OCI-LY1 (cell line): ENCODE results near the gene GLI2.

Source experiments
- EZH2 ChIP-seq: fragments of 200-600 bp; sonication (generic), shearing (Covaris generic); IDR thresholded peaks from 2 replicates; pipeline ENCODE4 v1.8.0; 2017; ENCODE audit warnings: borderline replicate concordance, mixed run types, mild to moderate bottlenecking, antibody characterized with exemption, low read length, moderate library complexity, mixed read lengths
- TF ChIP-seq, protein P1 (sequence below): fragments of 200-600 bp; sonication (generic), shearing (Covaris generic); IDR thresholded peaks from 2 replicates; pipeline ENCODE4 v1.5.1; 2017; ENCODE audit warnings: mild to moderate bottlenecking, antibody characterized with exemption, low read length, moderate library complexity, mixed read lengths

GRCh38 chr2:120715941-120716340 is 19.7 kb upstream of the GLI2 start:
- TF ChIP-seq, protein P1, sequence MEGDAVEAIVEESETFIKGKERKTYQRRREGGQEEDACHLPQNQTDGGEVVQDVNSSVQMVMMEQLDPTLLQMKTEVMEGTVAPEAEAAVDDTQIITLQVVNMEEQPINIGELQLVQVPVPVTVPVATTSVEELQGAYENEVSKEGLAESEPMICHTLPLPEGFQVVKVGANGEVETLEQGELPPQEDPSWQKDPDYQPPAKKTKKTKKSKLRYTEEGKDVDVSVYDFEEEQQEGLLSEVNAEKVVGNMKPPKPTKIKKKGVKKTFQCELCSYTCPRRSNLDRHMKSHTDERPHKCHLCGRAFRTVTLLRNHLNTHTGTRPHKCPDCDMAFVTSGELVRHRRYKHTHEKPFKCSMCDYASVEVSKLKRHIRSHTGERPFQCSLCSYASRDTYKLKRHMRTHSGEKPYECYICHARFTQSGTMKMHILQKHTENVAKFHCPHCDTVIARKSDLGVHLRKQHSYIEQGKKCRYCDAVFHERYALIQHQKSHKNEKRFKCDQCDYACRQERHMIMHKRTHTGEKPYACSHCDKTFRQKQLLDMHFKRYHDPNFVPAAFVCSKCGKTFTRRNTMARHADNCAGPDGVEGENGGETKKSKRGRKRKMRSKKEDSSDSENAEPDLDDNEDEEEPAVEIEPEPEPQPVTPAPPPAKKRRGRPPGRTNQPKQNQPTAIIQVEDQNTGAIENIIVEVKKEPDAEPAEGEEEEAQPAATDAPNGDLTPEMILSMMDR: no peak
- TF ChIP-seq EZH2: no peak
